HUDEP-2 (cell line): ENCODE measurements around the gene DNM3.

Experiments
- DNase-seq, 76 experiments: peaks; one replicate each; lab custom pipeline; 2025; ENCODE audit not compliant: unreplicated experiment in 76 of 76; lab: John Stamatoyannopoulos, UW

The DNM3 gene

GRCh38 chr1:172208635-172209034 lies 367.3 kb downstream of the DNM3 start:
- DNase-seq = no peak

DNA sequence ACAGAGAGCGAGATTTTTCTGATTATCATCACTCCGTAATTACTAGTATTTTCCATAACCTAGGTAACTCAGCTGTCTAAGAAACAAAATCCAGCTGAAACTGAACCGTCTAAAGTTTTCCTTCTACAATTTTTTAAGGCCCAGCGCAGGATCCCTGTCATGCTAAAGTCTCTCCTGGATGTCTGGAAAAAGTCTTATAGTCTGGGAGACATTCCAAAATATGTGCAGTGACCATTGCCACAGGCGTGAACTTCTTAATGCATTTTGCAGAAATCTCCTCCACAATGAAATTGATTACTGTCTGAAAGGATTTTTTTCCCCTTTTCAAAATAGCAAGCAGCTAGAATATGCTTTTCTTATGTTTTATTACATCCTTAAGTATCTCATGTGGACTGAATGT lies 369.9 kb downstream of the DNM3 start:
- no peak for DNase-seq

DNA sequence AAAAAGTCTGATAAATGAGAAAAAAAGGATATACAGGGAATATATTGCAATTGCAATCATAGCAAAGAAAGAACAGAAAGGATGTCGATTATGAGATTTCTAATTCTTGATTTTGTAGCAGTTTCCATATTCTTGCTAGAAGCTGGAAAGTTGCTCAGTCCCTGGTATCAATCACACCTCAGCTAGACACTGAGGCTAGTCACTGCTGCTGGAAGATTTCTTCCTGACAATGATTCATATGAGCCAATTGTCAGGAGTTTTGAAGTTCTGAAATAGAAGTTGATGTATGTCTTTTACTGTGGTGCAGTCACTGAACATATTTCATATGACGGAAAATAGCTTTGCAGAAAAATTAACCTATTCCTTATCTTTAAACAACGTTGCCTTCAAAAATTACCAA lies 370.8 kb downstream of the DNM3 start:
- DNase-seq = no peak

- DNase-seq = no peak
Observed at GRCh38 chr1:172215006-172215405, 373.7 kb downstream of the DNM3 start.

DNA sequence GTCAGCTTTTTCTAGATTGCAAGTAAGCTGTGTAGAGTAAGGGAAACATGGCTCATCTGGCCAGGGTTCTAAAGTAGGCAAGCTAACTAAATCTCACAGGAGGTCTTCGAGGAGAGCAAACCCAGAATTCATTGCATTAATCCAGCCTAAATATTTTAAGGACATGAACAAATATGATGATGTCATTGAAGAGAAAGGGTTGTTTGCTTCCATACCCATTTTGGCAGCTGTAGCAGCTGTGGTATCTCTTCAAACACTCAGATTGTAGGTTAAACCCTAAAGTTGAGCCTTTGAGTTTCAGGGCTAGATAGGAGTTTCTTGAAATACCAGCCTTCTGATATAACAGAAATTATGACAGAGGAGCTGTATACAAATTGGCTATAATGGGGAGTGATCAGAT lies 378.7 kb downstream of the DNM3 start:
- DNase-seq = no peak

GRCh38 chr1:172220376-172220775 lies 379.1 kb downstream of the DNM3 start:
- no peak for DNase-seq

DNA sequence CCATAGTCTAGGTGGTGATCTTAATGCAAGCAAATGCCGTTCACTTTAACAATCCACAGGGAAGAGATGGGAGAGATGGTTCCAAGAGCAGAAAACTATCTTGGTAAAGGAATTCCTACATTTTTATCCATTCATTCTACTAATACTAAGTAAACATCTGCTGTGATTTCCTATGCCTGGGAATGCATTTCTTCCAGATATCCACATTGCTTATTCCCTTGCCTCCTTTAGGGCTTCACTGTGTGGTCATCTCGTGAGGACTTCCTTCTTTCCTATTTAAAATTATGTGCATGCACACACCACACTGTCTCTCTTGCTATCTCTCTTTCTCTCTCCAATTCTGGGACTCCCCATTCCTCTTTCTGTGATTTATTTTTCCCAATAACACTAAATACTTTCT lies 380.1 kb downstream of the DNM3 start:
- no peak for DNase-seq

DNA sequence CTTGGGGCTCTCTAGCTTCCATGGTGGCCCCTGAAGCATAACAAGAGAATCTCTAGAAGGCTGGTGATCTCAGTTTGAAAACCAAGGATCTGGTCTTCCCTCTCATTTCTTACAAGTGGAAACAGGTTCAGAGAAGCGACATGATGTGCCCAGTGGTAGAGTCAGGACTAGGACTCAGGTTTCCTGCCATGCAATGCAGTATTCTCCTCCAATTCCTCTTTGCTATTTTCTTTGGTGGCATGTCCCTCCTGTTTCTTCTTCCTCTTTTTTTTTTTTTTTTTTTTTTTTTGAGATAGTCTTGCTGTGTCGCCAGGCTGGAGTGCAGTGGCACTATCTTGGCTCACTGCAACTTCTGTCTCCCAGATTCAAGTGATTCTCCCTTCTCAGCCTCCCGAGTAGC lies 383.6 kb downstream of the DNM3 start:
- no peak for DNase-seq

- DNase-seq = no peak
Observed at GRCh38 chr1:172229942-172230341, 388.6 kb downstream of the DNM3 start.

- DNase-seq = no peak
Observed at GRCh38 chr1:172230526-172230925, 389.2 kb downstream of the DNM3 start.

DNA sequence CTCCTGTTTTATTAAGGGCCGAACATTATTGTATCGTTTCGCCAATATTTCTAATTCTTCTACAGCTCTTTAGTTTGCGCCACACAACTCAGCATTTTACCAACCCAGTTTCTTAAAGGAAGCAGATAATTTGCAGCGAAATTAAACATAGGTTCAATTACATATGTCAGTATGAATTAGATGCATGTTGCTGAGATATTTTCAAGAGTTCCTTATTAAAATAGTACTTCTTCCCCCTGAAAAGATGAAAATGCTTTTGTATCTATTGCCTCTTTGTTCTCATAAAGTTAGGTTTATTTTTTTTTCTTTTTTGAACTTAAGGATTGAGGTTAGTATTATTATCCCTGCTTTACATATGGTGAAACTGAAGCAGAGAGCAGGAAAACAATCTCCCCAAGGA lies 395.7 kb downstream of the DNM3 start:
- DNase-seq = no peak

DNA sequence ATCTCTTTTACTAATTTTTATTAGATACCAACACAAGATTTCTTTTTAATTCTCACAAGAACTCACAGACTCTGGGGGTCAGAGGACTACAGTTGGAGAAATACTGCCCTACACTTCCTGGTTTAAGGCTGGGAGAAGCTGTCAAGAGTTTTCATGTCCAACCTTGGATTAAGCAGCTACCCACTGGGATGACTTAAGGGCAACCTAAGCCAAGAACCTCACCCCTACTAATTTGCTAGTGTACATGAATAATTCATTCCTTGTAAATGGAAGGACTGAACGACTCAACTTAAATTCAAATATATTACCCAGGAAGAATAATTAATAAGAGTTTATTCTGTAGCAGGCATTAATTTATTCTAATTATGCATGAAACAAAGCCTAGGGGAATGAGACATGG lies 396.9 kb downstream of the DNM3 start:
- no peak for DNase-seq

DNA sequence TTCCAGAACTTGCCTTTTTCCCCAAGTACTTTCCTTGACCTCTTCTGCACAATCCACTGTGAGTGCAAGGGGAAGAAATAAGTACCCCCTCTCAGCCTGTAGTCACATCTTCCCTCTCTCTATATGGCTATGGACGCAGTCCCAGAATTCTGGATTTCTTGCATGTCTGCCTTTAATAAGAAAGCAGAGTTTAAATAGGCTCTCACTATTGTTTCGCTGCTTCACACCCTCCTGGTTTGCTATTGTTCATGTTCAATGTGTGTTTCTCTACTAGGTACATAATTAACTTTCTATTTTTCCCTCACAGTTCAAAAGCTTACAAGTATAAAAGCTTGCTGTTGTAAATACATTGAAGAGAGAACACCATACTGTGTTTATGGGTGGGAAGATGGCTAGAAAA lies 397.7 kb downstream of the DNM3 start:
- no peak for DNase-seq

GRCh38 chr1:172239901-172240300 lies 398.6 kb downstream of the DNM3 start:
- no peak for DNase-seq

DNA sequence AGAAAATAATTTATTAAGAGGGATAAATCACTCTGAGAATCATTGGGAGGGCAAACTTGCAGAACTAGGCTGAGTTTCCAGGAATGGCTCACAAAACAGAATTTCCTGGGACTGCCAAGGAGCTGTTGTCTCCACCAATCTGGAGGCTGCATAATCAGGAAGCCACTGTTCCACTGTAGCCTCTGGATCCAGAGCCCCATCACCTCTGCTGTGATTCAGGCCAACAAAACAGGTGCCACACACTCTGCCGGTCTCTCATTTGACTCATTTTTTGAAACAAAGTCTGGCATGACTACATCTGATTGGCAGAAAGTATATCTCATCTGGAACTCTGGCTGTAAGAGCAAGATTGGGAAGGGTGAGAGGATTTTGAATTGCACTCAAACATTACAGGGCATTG lies 400.2 kb downstream of the DNM3 start:
- no peak for DNase-seq

- DNase-seq = no peak
Observed at GRCh38 chr1:172244865-172245264, 403.6 kb downstream of the DNM3 start.

DNA sequence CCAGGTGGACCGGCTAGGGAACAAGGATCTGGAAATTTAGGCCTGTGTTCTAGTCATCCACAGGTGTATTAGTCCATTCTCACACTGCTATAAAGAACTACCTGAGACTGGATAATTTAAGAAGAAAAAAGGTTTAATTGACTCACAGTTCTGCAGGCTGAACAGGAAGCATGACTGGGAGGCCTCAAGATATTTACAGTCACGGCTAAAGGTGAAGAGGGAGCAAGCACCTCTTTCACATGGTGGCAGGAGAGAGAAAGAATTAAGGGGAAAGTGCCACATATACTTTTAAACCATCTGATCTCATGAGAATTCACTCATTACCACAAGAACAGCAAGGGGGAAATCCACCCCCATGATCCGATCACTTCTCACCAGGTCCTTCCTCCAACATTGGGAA lies 404.5 kb downstream of the DNM3 start:
- no peak for DNase-seq

DNA sequence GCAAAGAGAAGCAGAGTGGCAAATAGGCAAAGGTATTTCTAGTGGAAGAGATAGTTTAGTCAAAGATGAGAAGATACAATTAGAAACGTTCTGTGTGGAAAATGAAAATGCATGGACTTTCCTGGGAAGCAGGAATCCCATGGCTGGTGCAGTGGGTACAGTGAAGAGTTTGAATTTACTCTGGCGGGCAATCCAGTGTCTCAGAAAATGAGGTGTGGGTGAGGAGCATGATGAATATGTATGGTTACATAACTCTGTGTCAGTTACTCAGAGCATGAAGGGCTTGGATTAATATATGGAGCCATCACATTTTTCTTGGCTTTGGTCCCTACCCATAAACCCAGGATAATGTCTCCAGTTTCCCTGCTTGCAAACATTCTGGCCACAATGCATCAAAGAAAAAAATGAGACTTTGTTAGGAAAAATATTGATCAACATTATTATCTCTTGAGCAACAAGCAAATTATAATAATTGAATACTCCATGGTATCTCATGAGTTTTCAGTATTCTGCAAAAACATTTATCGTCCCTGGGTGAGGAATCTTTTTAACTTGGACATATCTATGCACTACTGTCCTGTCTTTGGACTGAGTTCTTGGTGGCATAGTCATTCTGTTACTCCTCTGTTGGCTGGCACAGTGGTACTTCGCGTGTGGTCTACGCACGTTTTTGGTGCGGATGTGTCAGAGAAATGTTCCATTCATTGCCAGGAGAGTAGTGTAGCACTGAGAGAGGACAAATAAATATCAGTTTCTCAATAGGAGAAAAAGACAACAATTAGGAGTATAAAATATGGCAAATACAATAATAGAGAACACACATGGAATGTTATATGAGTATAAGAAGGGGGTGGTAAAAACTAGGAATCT lies 405.5 kb downstream of the DNM3 start:
- no peak for DNase-seq

- no peak for DNase-seq
Observed at GRCh38 chr1:172251486-172251885, 410.2 kb downstream of the DNM3 start.

DNA sequence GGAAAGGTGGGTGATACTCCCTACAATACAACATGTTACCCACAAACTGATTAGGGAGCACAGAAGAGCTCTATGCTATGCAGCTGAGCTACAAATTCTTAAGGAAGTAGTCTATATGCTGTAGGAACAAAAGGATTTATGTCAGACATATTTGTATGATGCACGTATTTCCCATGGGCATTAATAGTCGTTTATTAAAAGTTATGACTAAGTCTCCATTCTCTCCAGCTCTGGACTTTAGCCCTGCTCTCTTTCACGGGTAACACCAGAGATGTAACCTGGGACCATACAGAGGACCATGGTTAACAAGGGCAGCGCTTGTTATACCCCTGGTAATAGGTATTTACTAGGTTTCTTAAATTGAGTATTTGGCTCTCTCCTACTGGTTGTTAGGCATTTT lies 411.0 kb downstream of the DNM3 start:
- no peak for DNase-seq

DNA sequence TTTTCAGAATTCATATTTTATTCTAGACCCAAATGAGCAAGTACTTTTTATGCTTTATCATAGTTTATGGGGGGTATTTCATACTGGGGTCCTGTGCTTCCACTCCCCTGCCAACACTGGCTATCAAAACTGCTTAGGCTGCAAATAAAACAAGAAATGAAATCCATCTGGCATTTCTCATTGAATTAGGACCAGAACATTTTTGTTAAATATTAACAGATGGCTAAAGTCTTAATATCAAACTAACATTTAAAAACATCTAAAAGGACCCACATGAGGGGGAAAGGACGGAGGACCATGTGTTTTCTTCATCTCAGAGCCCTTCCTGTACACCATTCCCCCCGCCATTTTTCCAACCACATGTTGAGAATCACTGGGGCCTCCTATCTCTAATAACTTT lies 411.7 kb downstream of the DNM3 start:
- no peak for DNase-seq

- no peak for DNase-seq
Observed at GRCh38 chr1:172254521-172255222, 413.4 kb downstream of the DNM3 start.
